ENCODE data around the gene MYL2. TPM values are rescaled to one million over a fixed set of nuclear protein-coding genes. Genes with fewer than 3 reads are reported as not detected.
A peak's percentile ranks its signal among the peaks of the same experiment; 100 is the strongest.

The MYL2 gene
- total and polyA plus RNA-seq, 9 of the 15 experiments (the other 6 are each of a cell fraction or from before 2014, with no cell fraction given) = not detected

DNA sequence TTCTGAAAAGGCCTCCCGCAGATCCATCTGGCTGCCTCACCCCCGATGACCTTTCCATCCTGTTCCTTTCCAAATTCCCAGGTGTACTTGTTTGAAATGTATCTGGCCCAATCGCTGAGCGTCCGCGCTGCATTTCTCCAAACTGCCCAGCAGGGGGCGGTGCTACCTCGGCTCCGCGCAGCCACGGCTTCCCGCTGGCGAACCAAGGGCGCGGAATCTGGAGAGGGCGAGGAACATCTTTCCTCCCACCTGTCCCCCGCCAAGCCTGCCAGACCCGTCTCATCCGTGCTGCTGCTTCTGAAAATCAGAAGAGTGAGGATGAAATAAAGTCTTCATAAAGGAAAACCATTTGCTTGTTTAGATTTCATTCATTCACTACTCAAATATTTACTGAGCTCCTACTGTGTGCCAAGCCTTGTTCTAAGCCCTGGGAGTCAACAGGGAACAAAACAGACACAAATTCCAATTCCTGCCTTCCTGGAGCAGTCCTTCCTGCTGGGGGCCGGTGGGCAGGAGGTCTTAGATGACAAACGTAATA is 16.8 kb upstream of the MYL2 start (continued):
- TF ChIP-seq, protein P1, sequence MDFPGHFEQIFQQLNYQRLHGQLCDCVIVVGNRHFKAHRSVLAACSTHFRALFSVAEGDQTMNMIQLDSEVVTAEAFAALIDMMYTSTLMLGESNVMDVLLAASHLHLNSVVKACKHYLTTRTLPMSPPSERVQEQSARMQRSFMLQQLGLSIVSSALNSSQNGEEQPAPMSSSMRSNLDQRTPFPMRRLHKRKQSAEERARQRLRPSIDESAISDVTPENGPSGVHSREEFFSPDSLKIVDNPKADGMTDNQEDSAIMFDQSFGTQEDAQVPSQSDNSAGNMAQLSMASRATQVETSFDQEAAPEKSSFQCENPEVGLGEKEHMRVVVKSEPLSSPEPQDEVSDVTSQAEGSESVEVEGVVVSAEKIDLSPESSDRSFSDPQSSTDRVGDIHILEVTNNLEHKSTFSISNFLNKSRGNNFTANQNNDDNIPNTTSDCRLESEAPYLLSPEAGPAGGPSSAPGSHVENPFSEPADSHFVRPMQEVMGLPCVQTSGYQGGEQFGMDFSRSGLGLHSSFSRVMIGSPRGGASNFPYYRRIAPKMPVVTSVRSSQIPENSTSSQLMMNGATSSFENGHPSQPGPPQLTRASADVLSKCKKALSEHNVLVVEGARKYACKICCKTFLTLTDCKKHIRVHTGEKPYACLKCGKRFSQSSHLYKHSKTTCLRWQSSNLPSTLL (IDR thresholded peaks at IDR 0.05) = no peak
- TF ChIP-seq BHLHE40 (IDR thresholded peaks at IDR 0.05; ENCODE audit: low read length) = 0 out of 2 replicates have a peak, but pooled peaks have one; percentile 8
- TF ChIP-seq, protein P2, sequence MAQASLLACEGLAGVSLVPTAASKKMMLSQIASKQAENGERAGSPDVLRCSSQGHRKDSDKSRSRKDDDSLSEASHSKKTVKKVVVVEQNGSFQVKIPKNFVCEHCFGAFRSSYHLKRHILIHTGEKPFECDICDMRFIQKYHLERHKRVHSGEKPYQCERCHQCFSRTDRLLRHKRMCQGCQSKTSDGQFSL (CRISPR knock-in tag; IDR thresholded peaks at IDR 0.05) = no peak
- TF ChIP-seq, protein P2 (tag; IDR thresholded peaks at IDR 0.05) = no peak
- TF ChIP-seq RB1 (IDR thresholded peaks at IDR 0.05; ENCODE audit: low read depth) = peak; percentile 36; the same call in 1 of the 2 replicates
- TF ChIP-seq HEY1 (CRISPR knock-in tag; IDR thresholded peaks at IDR 0.05; ENCODE audit: borderline replicate concordance) = no peak
- TF ChIP-seq ZNF3 (CRISPR knock-in tag; IDR thresholded peaks at IDR 0.05) = no peak
- TF ChIP-seq RAD21 (CRISPR knock-in tag; conservative IDR thresholded peaks at IDR 0.05 in 1 of 2, IDR thresholded peaks at IDR 0.05 in 1 of 2) = peak; percentile 64 to 81
- TF ChIP-seq ZNF253 (CRISPR knock-in tag; conservative IDR thresholded peaks at IDR 0.05) = no peak
- TF ChIP-seq ETV6 (IDR thresholded peaks at IDR 0.05; ENCODE audit: borderline replicate concordance in 1 of 2, low read depth in 2 of 2, low read length in 1 of 2) = no peak
- TF ChIP-seq ETV6 (CRISPR knock-in tag; IDR thresholded peaks at IDR 0.05; ENCODE audit: borderline replicate concordance) = no peak
- TF ChIP-seq, protein P3, sequence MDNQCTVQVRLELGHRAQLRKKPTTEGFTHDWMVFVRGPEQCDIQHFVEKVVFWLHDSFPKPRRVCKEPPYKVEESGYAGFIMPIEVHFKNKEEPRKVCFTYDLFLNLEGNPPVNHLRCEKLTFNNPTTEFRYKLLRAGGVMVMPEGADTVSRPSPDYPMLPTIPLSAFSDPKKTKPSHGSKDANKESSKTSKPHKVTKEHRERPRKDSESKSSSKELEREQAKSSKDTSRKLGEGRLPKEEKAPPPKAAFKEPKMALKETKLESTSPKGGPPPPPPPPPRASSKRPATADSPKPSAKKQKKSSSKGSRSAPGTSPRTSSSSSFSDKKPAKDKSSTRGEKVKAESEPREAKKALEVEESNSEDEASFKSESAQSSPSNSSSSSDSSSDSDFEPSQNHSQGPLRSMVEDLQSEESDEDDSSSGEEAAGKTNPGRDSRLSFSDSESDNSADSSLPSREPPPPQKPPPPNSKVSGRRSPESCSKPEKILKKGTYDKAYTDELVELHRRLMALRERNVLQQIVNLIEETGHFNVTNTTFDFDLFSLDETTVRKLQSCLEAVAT (IDR thresholded peaks at IDR 0.05) = no peak
- no peak for TF ChIP-seq NCOA2 (IDR thresholded peaks at IDR 0.05; ENCODE audit: partially characterized antibody in 2 of 2)
- TF ChIP-seq TCF7 (IDR thresholded peaks at IDR 0.05; ENCODE audit: borderline replicate concordance) = no peak
- no peak for TF ChIP-seq PPARD (CRISPR knock-in tag; IDR thresholded peaks at IDR 0.05)
- no peak for TF ChIP-seq CHCHD3 (CRISPR knock-in tag; IDR thresholded peaks at IDR 0.05)
- TF ChIP-seq, protein P4, sequence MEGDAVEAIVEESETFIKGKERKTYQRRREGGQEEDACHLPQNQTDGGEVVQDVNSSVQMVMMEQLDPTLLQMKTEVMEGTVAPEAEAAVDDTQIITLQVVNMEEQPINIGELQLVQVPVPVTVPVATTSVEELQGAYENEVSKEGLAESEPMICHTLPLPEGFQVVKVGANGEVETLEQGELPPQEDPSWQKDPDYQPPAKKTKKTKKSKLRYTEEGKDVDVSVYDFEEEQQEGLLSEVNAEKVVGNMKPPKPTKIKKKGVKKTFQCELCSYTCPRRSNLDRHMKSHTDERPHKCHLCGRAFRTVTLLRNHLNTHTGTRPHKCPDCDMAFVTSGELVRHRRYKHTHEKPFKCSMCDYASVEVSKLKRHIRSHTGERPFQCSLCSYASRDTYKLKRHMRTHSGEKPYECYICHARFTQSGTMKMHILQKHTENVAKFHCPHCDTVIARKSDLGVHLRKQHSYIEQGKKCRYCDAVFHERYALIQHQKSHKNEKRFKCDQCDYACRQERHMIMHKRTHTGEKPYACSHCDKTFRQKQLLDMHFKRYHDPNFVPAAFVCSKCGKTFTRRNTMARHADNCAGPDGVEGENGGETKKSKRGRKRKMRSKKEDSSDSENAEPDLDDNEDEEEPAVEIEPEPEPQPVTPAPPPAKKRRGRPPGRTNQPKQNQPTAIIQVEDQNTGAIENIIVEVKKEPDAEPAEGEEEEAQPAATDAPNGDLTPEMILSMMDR (IDR thresholded peaks at IDR 0.05 in 2 of 3, conservative IDR thresholded peaks at IDR 0.05 in 1 of 3; ENCODE audit: insufficient read depth in 2 of 3, low read depth in 1 of 3, low read length in 3 of 3) = peak; percentile 87 to 95 (median 88)
- no peak for TF ChIP-seq GATAD2A (IDR thresholded peaks at IDR 0.05)
- TF ChIP-seq ZNF384 (IDR thresholded peaks at IDR 0.05; ENCODE audit: low read depth, low read length) = no peak
- no peak for TF ChIP-seq SP2 (IDR thresholded peaks at IDR 0.05; ENCODE audit: extremely low read depth, low read depth, low read length, poor library complexity, severe bottlenecking)
